Transverse colon (tissue), 4 donors: Measurements from ENCODE around the gene CPT1A.

Source experiments
- CTCF ChIP-seq, 5 experiments: fragments of 200-600 bp in 3 of 5; fragments of 450-650 bp in 2 of 5; sonication (generic) in 3 of 5; IDR thresholded peaks; 1 replicate in 2 of 5; 2 replicates in 3 of 5; pipeline ENCODE4 v1.5.1; 2016 to 2017; ENCODE audit warnings: antibody characterized with exemption in 5 of 5, inconsistent platforms in 3 of 5, mild to moderate bottlenecking in 2 of 5, moderate library complexity in 1 of 5
- POLR2A ChIP-seq: fragments of 450-650 bp; IDR thresholded peaks from one replicate; pipeline ENCODE4 v1.6.1; 2016; ENCODE audit warnings: antibody characterized with exemption, mild to moderate bottlenecking, moderate library complexity
- POLR2AphosphoS5 ChIP-seq, 3 donors: sonication (generic); formaldehyde crosslinking; IDR thresholded peaks; one replicate each; pipeline ENCODE4 v1.6.1; 2016; ENCODE audit warnings: antibody characterized with exemption in 3 of 3

GRCh38 chr11:68821670-68822069 lies 20.0 kb downstream of the CPT1A start:
- TF ChIP-seq CTCF (IDR thresholded peaks at IDR 0.05) = no peak
- TF ChIP-seq POLR2AphosphoS5 (IDR thresholded peaks at IDR 0.05) = no peak
- no peak for TF ChIP-seq POLR2A
